Measurements from ENCODE around the gene TGFBR3. TPM values are rescaled to one million over a fixed set of nuclear protein-coding genes. Genes with fewer than 3 reads are reported as not detected.

TGFBR3 gene
- total RNA-seq, 1 donor from 2014 or later: 0.60 TPM

GRCh38 chr1:91696321-91696720 lies 189.6 kb downstream of the TGFBR3 start:
- H3K9me3 Mint-ChIP-seq: no peaks in the 10 kb centered on the region
- no peak overlapping the region for H3K4me3 Mint-ChIP-seq
- no peak overlapping the region for H3K27ac Mint-ChIP-seq
- intact Hi-C loops (cut with micrococcal nuclease): no loop called here
- no peaks in the 10 kb centered on the region for H3K4me1 Mint-ChIP-seq
- peaks cover 3% of the 10 kb centered on the region for H3K27me3 Mint-ChIP-seq
- ATAC-seq (ENCODE audit: low read depth): no peak
- CTCF ChIA-PET: interaction anchor here (0.8 kb wide), 1 partner anchor 60 kb away, joined by 3 read pairs; no protein-coding TSS in a partner anchor
- POLR2A ChIA-PET: no interaction called here
- no peaks in the 10 kb centered on the region for H3K36me3 Mint-ChIP-seq (ENCODE audit: low read depth)
- no peak for TF ChIP-seq CTCF (IDR thresholded peaks at IDR 0.05)
- DNase-seq: no peak

- Mint-ChIP-seq H3K27me3 (peaks cover 5% of the 10 kb centered on the region), H3K27ac (no peak overlapping the region), H3K4me1 (no peaks in the 10 kb centered on the region), H3K4me3 (no peak overlapping the region), H3K9me3 (no peaks in the 10 kb centered on the region), H3K36me3 (ENCODE audit: low read depth) (no peaks in the 10 kb centered on the region)
- intact Hi-C loops (cut with micrococcal nuclease): no loop called here
- ATAC-seq (ENCODE audit: low read depth) (no peak), DNase-seq (no peak)
- POLR2A ChIA-PET: no interaction called here
- no peak for TF ChIP-seq CTCF (IDR thresholded peaks at IDR 0.05)
- CTCF ChIA-PET: no interaction called here
These were observed 192.4 kb downstream of the TGFBR3 start for GRCh38 chr1:91693557-91693956.

GRCh38 chr1:91691525-91691924 lies 194.4 kb downstream of the TGFBR3 start:
- no peak for ATAC-seq (ENCODE audit: low read depth)
- no peak for TF ChIP-seq CTCF (IDR thresholded peaks at IDR 0.05)
- no peak for DNase-seq
- Mint-ChIP-seq H3K4me3 (no peak overlapping the region), H3K9me3 (no peaks in the 10 kb centered on the region), H3K27me3 (peaks cover 5% of the 10 kb centered on the region), H3K4me1 (no peaks in the 10 kb centered on the region), H3K36me3 (ENCODE audit: low read depth) (no peaks in the 10 kb centered on the region), H3K27ac (no peak overlapping the region)
- ChIA-PET CTCF (no interaction called here), POLR2A (no interaction called here)
- intact Hi-C loops (cut with micrococcal nuclease): no loop called here

GRCh38 chr1:91689641-91690481 lies 196.1 kb downstream of the TGFBR3 start:
- ChIA-PET CTCF (no interaction called here), POLR2A (no interaction called here)
- no peaks in the 10 kb centered on the region for H3K36me3 Mint-ChIP-seq (ENCODE audit: low read depth)
- no peak for TF ChIP-seq CTCF (IDR thresholded peaks at IDR 0.05)
- H3K9me3 Mint-ChIP-seq: no peaks in the 10 kb centered on the region
- intact Hi-C loops (cut with micrococcal nuclease): no loop called here
- DNase-seq: no peak
- H3K4me1 Mint-ChIP-seq: no peaks in the 10 kb centered on the region
- no peak overlapping the region for H3K4me3 Mint-ChIP-seq
- no peak overlapping the region for H3K27ac Mint-ChIP-seq
- peaks cover 5% of the 10 kb centered on the region for H3K27me3 Mint-ChIP-seq
- no peak for ATAC-seq (ENCODE audit: low read depth)

GRCh38 chr1:91687452-91687851 lies 198.5 kb downstream of the TGFBR3 start:
- Mint-ChIP-seq H3K27ac (no peak overlapping the region), H3K27me3 (peaks cover 5% of the 10 kb centered on the region), H3K4me1 (peaks cover 4% of the 10 kb centered on the region), H3K36me3 (ENCODE audit: low read depth) (no peaks in the 10 kb centered on the region), H3K4me3 (no peak overlapping the region), H3K9me3 (no peaks in the 10 kb centered on the region)
- ChIA-PET CTCF (no interaction called here), POLR2A (no interaction called here)
- DNase-seq: no peak
- TF ChIP-seq CTCF (IDR thresholded peaks at IDR 0.05): no peak
- intact Hi-C loops (cut with micrococcal nuclease): no loop called here
- no peak for ATAC-seq (ENCODE audit: low read depth)

Data from activated B cell treated with CpG ODN at 0.5 μM for 24 hours (primary cell).